GM18909 (cell line): Measurements from ENCODE around the gene ORC4.
"Not testable (repeated sequence)": the region's sequence is repeated elsewhere in the genome, so short reads cannot be mapped to it uniquely, and the experiment has no call there.

ENCODE experiments used
- ATAC-seq: cut with Tn5 transposase; IDR thresholded peaks from one replicate; pipeline ENCODE4 v1.9.1; 2021; ENCODE audit warnings: mild to moderate bottlenecking; ENCODE audit not compliant: unreplicated experiment, poor library complexity

The ORC4 gene

DNA sequence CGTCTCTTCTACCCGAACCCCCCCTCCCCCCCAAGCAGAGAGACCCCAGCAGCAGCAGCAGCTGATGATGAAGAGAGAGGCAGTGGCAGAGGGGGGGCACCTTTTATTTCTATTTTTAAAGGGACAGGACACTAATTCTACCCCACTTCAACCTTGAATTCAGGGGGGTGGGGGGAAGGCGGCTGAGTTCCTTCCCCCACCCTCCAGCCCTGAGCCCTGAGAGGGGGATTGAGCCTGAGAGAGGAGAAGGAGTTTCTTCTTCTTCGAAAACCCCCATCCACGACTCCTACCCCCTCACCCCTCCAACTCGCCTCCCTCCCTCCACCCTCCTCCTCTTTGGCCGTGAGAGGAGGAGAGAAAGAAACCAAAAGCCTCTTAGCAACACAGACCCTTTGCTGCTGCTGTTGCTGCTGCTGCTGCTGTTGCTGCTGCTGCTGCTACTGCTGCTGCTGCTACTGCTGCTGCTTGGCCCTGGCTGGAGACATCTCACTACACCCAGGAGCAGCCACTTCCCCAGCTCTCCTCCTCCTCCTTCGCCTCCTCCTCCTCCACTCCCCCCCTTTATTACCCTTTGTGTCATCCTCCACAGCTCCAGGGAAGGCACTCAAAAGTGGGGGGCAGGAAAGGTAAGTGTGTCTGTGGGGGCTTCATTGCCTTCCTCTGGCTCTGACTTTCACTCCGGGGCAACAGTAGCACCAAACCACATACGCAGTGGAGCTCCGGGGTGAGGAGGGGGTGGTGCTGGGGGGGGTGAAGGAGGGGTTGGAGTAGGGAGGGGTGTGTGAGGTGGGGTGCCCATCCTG, 723 bp upstream of the ORC4 start, which contains the start of gene MBD5:
Gene MBD5 (plus strand): TSS at position 33 of the 803 bp plus-strand sequence.
- ATAC-seq, result peak; percentile 40

DNA sequence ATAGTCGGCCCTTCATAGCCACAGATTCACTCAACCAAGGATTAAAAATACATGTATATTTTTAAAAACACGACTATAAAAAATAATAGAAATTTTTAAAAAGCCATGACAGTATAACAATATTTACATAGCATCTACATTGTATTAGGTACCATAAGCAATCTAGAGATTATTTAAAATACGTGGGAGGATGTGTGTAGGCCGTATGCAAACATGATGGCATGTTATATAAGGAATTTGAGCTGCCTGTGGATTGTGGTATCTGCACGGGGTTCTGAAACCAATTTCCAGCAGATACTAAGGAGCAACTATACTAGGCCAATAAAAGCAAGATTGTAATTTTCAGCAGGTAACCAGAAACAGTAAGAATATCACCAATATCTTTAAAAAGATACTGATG, 5.9 kb downstream of the ORC4 start:
- no peak for ATAC-seq

DNA sequence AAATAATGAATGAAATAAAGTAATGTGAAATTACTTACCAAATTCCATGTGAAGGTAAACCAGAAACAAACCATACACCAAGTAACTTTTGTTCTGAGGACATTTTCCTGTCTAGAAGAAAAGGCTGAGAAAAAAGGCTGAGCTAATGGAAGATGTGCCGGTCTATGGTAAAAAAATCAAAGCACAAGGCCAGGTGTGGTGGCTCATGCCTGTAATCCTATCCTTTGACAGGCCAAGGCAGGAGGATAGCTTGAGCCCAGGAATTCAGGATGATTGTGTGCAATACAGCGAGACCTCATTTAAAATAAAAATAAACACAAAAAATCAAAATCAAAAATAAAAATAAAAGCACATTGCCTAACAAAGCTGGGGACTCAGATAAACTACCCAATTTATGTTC, 6.7 kb downstream of the ORC4 start:
- ATAC-seq, result no peak

DNA sequence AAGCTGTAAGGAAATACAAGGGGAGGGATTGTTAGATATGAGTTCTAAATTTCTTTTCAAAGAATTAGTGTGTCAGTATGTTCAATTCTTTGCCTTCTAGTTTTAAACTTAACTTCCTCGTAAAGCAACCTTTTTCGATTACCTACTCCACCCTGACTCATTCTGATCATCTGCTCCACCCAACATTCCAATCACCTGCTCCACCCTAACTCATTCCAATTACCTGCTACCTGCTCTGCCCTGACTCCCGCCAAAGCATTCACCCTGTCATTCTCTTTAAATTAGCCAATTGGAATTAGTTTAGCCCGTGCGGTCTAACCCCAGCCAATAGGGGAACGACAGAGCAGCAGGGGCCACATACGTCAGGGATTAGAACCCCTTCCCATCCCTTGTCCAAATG, 12.1 kb downstream of the ORC4 start:
- ATAC-seq, result not testable (repeated sequence)

DNA sequence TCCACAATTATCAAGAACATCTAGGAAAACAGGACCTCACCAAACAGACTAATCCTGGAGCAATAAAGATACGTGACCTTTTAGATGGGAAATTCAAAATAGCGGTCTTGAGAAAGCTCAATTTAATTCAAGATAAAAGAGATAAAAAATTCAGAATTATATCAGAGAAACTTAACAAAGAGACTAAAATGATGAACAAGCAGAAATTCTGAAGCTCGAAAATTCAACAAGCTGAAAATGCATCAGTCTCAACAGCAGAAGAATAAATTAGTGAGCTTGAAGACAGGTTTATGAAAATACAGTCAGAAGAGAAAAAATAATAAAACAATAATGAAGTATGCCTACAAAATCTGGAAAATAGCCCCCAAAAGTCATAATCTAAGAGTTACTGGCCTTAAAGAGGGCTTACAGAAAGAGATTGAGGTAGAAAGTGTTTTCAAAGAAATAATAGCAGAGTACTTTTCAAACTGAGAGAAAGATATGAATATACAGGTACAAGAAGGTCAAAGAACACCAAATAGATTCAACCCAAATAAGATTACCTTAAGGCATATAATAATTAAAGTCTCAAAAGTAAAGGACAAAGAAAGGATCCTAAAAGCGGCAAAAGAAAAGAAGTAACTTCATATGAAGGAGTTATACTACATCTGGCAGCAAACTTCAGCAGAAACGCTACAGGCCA, 13.2 kb downstream of the ORC4 start:
- no peak for ATAC-seq

DNA sequence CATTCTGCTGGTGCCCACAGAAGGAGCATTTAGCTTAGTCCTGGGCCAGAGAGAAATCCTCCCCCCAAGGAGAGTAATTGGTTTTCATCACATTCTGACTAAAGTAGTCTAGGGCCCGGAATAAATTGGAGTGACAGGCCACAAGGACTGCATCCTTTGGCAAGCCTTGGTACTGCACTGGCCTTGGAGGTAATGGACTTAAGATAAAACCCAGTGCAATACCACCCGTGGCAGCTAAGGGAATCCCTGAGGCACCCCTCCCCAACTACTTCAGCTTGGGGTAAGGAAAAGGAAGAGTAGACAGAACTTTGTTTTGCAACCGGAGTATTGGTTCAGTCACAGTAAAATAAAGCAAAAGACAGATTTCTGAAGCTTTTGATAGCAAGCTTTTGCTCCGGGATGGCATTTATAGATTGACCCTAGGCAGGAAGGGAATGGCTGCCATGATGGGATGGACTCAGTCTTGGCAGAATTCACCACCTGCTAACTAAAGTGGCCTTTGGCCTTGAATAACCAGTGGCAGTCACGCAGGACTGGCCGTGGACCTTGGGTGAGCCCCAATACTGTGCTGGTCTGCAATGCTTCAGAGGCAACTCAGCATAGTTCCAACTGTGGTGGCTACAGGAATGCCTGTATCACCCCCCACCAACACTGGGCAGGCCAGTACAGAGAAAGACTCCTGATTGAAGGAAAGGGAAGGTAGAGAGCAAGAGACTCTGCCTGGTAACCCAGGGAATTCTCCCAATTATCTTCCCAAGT, 14.1 kb downstream of the ORC4 start:
- ATAC-seq, result no peak

DNA sequence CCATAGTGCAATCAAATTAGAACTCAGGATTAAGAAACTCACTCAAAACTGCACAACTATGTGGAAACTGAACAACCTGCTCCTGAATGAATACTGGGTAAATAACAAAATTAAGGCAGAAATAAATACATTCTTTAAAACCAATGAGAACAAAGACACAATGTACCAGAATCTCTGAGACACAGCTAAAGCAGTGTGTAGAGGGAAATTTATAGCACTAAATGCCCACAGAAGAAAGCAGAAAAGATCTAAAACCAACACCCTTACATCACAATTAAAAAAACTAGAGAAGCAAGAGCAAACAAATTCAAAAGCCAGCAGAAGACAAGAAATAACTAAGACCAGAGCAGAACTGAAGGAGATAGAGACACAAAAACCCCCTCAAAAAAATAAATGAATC, 18.1 kb downstream of the ORC4 start:
- not testable (repeated sequence) for ATAC-seq

DNA sequence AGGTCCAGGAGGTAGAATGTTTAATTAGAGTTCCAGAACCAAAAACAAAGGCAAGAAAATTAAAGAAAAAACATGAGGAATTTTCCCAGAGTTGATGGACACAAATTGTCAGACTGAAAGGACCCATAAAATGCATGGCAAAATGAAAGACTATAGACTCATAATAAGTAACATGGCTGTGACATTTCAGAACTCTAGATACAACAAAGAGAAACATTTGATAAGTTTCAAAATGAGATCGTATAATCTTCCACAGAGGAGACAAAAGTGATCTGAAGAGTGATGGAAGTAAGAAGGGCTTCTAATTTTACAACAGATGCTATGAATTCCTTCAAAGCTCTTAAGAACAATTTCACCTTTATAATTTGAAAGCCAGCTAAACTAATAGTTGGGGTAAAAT, 20.4 kb downstream of the ORC4 start:
- no peak for ATAC-seq

DNA sequence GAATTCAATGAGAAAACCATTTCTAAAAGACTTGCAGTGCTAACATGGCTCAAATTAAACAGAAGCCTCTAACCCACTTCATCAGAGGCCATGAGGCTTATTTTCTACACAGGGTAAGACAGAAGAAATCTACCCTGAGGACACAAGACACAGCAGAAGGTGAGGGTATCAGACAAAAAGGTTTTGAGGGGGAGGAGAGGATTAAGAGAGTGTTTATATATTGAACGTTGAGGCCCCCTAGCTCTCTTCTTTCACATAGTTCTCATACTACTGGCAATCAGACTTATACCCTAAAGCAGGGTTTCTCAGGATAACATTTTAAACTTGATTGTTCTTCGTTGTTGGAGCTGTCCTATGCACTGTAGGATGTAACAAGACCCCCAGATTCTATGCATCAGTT, 21.4 kb downstream of the ORC4 start:
- no peak for ATAC-seq

DNA sequence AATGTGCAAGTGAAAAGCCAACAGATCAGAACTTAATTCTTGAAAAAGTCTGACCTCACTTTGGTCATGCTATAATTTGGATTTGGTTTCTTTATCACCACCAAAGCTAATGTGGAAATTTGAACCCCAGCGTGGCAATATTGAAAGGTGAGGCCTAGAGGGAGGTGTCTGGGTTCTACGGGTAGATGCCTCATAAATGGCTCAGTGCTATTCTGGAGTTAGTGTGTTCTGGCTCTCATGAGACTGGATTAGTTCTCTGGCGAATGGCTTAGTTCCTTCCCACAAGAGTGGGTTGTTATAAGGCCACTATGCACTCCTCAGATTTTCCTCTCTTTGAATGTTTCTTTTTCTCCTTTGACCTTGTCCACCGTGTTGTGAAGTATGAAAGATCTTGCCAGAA, 22.3 kb downstream of the ORC4 start:
- no peak for ATAC-seq

DNA sequence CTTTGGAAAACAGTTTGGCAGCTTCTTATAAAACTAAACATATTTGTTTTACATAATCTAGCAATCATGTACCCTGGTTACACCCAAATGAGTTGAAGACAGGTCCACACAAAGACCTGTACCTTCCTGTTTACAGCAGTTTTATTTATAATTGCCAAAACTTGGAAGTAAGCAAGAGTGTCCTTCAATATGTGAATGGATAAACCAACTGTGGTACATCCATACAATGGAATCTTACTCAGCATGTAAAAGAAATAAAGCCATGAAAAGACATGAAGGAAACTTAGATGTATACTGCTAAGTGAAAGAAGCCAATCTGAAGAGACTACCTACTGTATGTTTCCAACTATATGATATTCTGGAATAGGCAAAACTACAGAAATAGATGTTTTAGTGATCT, 23.7 kb downstream of the ORC4 start:
- no peak for ATAC-seq

DNA sequence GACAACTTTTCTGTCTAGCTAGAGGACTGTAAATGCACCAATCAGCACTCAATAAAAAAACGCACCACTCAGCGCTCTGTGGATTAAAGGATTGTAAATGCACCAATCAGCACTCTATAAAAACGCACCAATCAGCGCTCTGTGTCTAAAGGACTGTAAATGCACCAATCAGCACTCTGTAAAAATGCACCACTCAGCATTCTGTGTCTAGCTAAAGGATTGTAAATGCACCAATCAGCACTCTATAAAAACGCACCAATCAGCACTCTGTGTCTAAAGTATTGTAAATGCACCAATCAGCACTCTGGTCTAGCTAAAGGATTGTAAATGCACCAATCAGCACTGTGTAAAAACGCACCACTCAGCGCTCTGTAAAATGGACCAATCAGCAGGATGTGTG, 25.6 kb downstream of the ORC4 start:
- not testable (repeated sequence) for ATAC-seq

DNA sequence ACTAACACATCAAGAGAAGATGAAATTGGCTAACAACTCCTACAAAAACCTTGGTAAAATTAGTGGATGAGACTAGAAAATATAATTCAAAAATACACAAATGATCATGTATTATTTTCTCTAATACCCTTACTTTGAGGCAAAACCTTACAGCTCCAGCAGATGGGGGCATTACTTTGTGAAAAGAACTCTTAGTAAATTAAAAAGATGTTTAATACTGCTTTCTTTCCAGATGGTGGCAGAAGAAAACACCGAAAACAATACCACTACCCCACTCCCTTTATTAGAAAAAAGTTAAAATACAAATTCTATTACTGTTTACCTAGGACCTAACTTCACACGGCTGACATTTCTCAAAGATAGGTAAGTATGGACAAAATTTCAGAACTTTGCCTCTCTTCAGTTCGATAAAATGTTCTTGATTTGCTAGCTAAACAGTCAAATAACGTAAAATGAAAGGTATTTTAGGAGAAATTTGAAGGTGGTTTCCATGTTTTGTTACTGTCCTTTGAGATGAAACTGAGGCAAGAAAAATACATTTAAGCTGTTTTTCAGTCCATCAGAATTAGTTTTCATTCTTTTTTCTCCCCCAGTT, 30.6 kb downstream of the ORC4 start:
- peak; percentile 88 for ATAC-seq

DNA sequence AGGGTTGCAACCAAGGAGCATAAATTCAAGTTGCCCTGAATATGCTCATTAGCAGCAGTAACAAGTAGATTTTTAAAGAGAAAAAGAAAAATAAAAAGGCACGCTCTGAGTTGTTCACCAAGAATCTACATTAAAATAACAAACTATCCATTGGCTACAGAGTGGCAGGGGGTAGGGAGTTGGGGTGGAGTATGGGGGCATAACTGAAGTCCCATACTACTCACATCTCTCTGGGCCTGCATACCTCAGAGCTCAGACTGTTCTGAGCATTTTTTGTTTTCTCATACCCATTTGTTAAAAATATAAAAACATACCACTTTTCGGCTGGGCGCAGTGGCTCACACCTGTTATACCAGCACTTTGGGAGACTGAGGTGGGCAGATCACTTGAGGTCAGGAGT, 31.4 kb downstream of the ORC4 start:
- no peak for ATAC-seq

DNA sequence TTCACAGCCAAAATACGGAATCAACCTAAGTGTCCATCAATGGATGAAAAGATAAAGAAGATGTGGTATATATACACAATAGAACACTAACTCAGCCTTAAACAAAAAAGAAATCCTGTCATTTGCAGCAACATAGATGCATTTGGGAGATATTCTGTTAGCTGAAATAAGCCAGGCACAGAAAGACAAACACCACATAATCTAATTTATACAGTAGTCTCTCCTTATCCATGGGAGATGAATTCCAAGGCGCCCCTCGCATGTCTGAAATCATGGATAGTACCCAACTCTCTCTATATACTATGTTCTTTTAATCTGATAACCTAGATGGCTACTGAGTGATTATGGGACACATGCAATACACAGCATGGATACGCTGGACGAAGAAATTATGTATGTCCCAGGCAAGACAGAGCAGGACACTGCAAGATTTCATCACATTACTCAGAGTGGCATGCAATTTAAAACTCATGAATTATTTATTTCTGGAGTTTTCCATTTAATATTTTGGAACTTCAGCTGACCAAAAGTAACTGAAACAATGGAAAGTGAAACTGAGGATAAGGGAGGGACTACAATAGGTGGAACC, 39.5 kb downstream of the ORC4 start:
- no peak for ATAC-seq

DNA sequence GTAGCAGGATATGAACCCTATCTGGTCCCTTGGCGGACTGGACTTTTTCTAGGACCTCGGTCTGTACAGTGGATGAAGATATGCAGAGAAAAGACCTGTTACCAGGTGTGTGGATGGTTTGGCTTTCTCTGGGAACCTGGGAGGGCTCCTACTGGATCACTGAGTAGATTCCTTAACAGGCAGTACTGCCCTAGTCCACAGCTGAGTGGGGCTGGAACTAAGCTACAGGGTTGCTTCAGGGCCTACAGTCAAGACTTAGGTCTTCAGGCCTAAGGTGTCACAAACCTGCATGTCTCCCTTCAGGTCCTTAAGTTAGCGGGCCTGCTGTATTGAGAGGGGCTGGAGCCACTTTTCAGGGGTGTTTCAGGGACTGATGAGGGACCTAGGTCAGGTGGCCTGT, 42.9 kb downstream of the ORC4 start:
- ATAC-seq, result no peak

DNA sequence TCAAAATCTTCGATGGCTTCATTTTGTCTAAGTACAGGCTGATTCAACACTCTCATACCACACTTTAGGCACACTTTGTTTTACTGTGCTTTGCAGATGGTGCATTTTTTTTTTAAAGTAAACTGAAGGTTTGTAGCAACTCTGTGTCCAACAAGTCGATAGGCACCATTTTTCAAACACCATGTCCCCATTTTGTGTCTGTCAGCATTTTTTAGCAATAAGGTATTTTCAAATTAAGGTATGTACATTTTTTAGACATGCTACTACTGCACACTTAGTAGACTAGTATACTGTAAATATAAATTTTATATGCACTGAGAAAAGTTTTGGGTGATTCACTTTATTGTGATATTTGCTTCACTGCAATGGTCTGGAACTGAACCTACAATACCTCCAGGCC, 44.4 kb downstream of the ORC4 start:
- no peak for ATAC-seq

DNA sequence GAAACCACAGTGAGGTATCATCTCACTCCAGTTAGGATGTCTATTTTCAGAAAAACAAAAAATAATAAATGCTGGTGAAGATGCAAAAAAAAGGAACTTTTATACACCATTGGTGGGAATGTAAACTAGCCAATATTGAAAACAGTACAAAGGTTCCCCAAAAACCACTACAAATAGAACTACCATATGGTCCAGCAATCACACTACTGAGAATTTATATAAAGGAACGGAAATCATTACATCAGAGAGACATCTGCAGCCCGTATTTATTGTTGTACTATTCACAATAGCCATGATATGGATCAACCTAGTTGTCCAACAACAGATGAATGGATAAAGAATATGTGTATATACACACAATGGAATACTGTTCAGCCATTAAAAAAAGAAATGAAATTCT, 52.0 kb downstream of the ORC4 start:
- no peak for ATAC-seq

DNA sequence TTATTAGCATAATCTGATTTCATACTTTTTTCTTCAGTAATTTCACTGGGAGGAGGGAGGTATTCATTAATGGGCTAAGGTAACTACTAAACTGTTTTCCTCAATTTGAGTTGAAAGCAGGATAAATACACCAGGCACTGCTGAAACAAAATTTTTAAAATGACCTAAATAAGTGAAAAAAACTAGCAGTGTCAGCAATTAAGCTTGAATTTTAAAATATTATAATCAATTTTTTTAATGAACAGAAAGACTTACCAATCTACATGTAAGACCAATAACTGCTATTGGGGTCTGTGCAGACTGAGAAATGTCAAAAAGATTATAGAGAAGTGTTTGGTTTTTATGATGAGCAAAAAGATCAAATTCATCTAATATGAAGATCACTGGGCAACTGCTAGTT, 68.4 kb downstream of the ORC4 start:
- no peak for ATAC-seq

DNA sequence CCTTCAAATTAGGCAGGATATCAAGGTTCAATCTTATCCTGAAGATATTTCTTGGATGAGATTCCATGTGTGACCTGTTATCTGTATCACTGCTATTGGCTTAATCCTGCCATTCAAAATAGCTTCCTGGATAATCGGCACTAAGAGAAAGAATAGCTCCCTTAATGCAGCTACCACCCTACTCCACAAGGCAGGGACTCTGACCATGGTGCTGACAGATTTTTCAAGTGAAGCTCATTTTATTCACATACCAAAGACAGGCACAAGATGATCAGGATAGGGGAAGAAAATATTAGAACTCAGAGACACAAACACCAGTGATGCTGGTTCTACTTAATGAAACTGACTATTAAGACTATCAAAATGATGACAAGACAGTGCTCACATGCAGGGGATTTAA, 74.9 kb downstream of the ORC4 start:
- no peak for ATAC-seq
